ENCODE results near the gene JAM3. TPM values are rescaled to one million over a fixed set of nuclear protein-coding genes. Genes with fewer than 3 reads are reported as not detected.

Gene JAM3
- total RNA-seq, 2 donors from 2014 or later, result 21.3 to 157 TPM

DNA sequence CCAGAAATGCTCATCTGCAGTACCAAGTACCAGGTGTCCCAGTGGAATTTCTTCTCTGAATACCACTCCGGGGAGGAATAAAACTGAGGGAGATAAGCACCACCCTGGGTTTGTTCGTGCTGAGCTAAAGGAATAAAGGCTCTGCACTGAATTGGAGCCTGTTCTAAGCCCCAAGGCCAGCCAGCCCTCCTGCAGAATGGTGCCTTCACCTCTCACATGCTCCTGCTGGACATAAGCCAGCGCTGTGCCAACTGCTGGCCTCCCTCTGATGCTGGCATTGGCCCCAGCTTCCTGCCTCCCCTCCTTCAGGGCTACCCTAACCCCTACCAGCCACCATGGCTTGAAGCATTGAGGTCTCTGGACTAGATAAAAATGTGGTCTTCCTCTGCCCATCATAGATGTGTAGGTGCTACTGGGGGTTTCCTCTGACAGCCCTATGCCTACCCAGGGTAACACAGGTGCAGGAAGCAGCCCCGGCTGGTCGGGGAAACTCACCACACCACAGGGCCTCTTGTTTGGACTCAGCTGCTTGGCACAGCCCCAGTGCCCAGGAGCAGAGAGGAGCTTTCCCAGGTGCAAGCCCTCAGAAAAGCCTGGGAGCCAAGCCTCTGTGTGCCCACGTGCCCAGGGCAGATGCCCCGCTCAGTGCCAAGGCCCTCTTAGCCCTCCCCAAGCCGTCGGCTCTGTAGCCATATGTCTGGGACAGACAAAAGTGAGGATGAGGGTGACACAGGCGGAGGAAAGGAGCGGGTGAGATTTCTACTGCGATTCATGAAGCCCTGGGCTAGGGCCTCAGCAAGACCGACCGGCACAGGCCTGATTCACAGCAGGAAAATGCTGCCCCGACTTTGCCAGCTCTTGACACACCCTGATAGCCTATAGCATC lies 34.1 kb upstream of the JAM3 start:
- DNase-seq (ENCODE audit: low spot score), result no peak
- Histone ChIP-seq H3K4me3 (no peak overlapping the region), H3K4me1 (replicated peaks) (peaks cover 11% of the 10 kb centered on the region), H3K27ac (peak overlapping the region; percentile 74 to 78), H3K36me3 (no peaks in the 10 kb centered on the region), H3K9me3 (no peaks in the 10 kb centered on the region), H3K27me3 (replicated peaks; ENCODE audit: insufficient read depth) (no peaks in the 10 kb centered on the region)
- TF ChIP-seq, protein P1, sequence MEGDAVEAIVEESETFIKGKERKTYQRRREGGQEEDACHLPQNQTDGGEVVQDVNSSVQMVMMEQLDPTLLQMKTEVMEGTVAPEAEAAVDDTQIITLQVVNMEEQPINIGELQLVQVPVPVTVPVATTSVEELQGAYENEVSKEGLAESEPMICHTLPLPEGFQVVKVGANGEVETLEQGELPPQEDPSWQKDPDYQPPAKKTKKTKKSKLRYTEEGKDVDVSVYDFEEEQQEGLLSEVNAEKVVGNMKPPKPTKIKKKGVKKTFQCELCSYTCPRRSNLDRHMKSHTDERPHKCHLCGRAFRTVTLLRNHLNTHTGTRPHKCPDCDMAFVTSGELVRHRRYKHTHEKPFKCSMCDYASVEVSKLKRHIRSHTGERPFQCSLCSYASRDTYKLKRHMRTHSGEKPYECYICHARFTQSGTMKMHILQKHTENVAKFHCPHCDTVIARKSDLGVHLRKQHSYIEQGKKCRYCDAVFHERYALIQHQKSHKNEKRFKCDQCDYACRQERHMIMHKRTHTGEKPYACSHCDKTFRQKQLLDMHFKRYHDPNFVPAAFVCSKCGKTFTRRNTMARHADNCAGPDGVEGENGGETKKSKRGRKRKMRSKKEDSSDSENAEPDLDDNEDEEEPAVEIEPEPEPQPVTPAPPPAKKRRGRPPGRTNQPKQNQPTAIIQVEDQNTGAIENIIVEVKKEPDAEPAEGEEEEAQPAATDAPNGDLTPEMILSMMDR (IDR thresholded peaks at IDR 0.05), result no peak
- TF ChIP-seq POLR2AphosphoS5 (IDR thresholded peaks at IDR 0.05), result no peak
- no peak for TF ChIP-seq POLR2A (IDR thresholded peaks at IDR 0.05)
- WGBS, result 41% methylated on average over 15 of the region's 15 CpGs
- intact Hi-C loops (cut with DNase I), result no loop called here

DNA sequence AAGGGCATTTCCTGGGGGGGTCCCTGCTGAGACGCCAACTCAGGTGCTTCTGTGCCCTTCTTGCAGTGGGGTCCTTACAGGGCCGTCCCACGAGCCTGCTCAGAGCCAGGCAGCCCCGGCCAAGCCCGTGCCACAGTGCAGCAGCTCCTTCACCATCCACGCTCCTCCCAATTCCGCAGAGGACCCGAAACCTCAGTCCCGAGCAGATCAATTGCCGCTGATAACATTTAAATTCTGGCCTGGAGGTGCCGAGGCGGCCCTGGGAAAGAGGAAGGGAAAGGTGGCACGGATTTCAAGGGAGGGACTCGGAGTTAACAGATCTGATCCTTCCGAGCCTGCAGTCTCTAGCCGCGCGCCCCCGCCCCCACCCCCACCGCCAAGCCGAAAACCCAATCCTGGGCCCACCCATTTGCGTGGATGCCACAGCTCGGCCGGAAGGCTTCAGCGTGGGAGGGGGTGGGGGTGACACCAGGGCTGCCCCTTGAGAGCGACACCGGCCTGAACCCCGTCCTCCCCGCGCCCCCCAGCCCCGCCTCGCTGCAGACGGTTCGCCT lies 32.3 kb upstream of the JAM3 start:
- Histone ChIP-seq H3K27me3 (replicated peaks; ENCODE audit: insufficient read depth) (no peaks in the 10 kb centered on the region), H3K9me3 (no peaks in the 10 kb centered on the region), H3K27ac (peak overlapping the region; percentile 92 to 95), H3K36me3 (no peaks in the 10 kb centered on the region), H3K4me1 (replicated peaks) (peaks cover 11% of the 10 kb centered on the region), H3K4me3 (peak overlapping the region; percentile 41 to 48)
- TF ChIP-seq POLR2A (IDR thresholded peaks at IDR 0.05) (no peak), POLR2AphosphoS5 (IDR thresholded peaks at IDR 0.05) (no peak)
- TF ChIP-seq, protein P1 (IDR thresholded peaks at IDR 0.05), result no peak
- intact Hi-C loops (cut with DNase I), result no loop called here
- no peak for DNase-seq (ENCODE audit: low spot score)
- 6% methylated on average over 27 of the region's 34 CpGs for WGBS

DNA sequence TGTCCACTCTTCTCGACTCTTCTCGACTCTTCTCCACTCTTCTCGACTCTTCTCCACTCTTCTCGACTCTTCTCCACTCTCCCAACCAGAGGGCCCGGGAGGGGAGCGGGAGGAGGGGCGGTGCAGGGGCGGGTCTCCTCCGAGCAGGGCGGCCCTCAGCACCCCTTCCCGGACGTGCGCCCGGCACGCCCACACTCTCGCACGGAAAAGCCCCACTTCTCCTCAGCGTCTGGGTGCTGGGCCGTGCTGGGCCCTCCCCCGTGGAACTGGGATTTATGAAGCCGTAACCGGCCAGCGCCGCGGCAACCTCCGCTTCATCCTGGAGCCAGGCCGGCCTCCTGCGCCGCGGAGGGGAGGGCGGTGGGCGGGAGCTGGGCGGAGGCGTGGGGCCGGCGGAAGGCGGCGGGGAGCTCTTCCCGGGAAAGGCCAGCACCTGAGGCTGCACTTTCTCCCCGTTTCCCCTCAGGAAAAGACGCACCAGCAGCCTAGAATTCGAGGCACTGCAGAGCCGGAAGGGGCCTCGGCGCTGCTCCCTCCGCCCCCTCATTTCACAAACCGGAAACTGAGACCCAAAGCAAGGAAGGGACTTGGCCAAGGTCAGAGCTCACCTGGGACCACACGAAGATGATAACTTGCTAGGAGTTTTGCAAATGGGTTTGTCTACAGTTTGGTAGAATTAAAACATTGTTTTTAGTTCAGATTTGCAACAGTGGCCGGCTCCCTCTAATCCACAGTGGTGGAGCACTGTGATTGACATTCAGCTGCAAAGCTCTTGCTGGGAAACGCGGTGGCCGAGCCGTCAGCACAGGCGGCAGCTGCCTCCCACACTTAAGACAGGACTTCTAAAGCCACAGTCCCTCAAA lies 31.6 kb upstream of the JAM3 start:
- intact Hi-C loops (cut with DNase I), result no loop called here
- Histone ChIP-seq H3K4me3 (peak overlapping the region; percentile 41 to 48), H3K27me3 (replicated peaks; ENCODE audit: insufficient read depth) (no peaks in the 10 kb centered on the region), H3K4me1 (replicated peaks) (peaks cover 11% of the 10 kb centered on the region), H3K9me3 (no peaks in the 10 kb centered on the region), H3K36me3 (no peaks in the 10 kb centered on the region), H3K27ac (peak overlapping the region; percentile 92 to 95)
- DNase-seq (ENCODE audit: low spot score), result peak; percentile 70
- TF ChIP-seq POLR2A (IDR thresholded peaks at IDR 0.05) (peak; percentile 63), POLR2AphosphoS5 (IDR thresholded peaks at IDR 0.05) (peak; percentile 95)
- TF ChIP-seq, protein P1 (IDR thresholded peaks at IDR 0.05), result no peak
- WGBS, result 0% methylated on average over 54 of the region's 54 CpGs

DNA sequence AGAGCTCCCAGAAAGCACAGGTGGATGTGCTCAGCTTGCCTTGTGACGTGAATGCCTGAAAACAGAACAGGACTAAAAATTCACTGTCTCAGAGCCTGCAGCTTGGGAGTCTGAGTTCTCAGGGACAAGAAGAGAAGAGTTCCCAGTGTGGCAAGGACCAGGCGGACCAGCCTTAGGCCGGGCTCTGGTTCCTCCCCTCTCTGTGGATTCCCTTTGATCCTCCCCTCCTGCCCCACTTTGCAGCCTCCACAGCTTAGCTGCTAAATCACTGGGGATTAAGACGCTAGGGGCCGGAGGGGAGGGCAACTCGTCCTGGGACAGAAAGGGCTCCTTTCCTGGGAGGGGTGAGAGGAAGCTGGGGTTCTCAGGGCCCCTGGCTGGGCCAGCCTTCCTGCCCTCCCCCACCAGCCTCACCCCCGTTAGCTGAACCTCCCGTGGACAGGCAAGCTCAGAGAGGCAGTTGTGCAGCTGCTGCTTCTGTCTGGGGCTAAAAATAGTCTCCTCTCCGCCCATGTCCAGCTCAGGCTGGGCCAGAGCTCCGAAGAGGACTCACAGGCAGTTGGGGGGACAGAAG lies 29.9 kb upstream of the JAM3 start:
- peak overlapping the region; percentile 16 to 32 for H3K27ac ChIP-seq
- peaks cover 5% of the 10 kb centered on the region for H3K4me1 ChIP-seq (replicated peaks)
- WGBS, result 51% methylated on average over 9 of the region's 10 CpGs
- H3K27me3 ChIP-seq (replicated peaks; ENCODE audit: insufficient read depth), result no peaks in the 10 kb centered on the region
- H3K9me3 ChIP-seq, result no peaks in the 10 kb centered on the region
- no peaks in the 10 kb centered on the region for H3K36me3 ChIP-seq
- intact Hi-C loops (cut with DNase I), result no loop called here
- H3K4me3 ChIP-seq, result no peak overlapping the region
- TF ChIP-seq, protein P1 (IDR thresholded peaks at IDR 0.05), result no peak
- TF ChIP-seq POLR2A (IDR thresholded peaks at IDR 0.05) (no peak), POLR2AphosphoS5 (IDR thresholded peaks at IDR 0.05) (no peak)
- no peak for DNase-seq (ENCODE audit: low spot score)

All from prostate gland (tissue), 2 donors.